K562 (cell line): ENCODE data around the gene LRRC25. TPM values are rescaled to one million over a fixed set of nuclear protein-coding genes. Genes with fewer than 3 reads are reported as not detected.

Source experiments
- ARID1B ChIP-seq: fragments of 450-650 bp; IDR thresholded peaks from 2 replicates; pipeline ENCODE4 v1.6.1; 2016; ENCODE audit warnings: antibody characterized with exemption, mild to moderate bottlenecking, inconsistent platforms
- BDP1 ChIP-seq: IDR thresholded peaks from 3 replicates; pipeline ENCODE4 v1.6.1; 2011; ENCODE audit not compliant: insufficient read length, insufficient read depth
- BRCA1 ChIP-seq, 2 experiments: fragments of 450-650 bp in 1 of 2; sonication (generic) in 1 of 2; formaldehyde crosslinking in 1 of 2; IDR thresholded peaks; 2 replicates each; pipeline versions ENCODE4 v1.5.0 to v1.6.1; 2017 to 2020; ENCODE audit warnings: mild to moderate bottlenecking in 1 of 2, missing genetic modification reagents in 1 of 2
- C11orf30 ChIP-seq: fragments of 450-650 bp; IDR thresholded peaks from 2 replicates; pipeline ENCODE4 v1.6.1; 2016; ENCODE audit warnings: low read depth, mild to moderate bottlenecking
- CBX5 ChIP-seq: IDR thresholded peaks from 2 replicates; pipeline ENCODE4 v1.6.1; 2014; ENCODE audit warnings: low read depth, borderline replicate concordance
- CSDE1 ChIP-seq, 2 experiments: fragments of 450-650 bp; IDR thresholded peaks; 2 replicates each; pipeline ENCODE4 v1.6.1; 2016; ENCODE audit warnings: mild to moderate bottlenecking in 1 of 2
- ELF2 ChIP-seq: fragments of 250-450 bp; sonication (Bioruptor Pico); IDR thresholded peaks from 2 replicates; pipeline ENCODE4 v1.5.0; 2021; ENCODE audit warnings: mild to moderate bottlenecking
- ETS2 ChIP-seq: IDR thresholded peaks from 2 replicates; pipeline ENCODE4 v1.6.1; 2016; ENCODE audit warnings: borderline replicate concordance, missing genetic modification characterization, mild to moderate bottlenecking, moderate library complexity, missing compliant biosample characterization; ENCODE audit not compliant: poor library complexity, severe bottlenecking
- FOXK1 ChIP-seq: sonication (generic); formaldehyde crosslinking; IDR thresholded peaks from 2 replicates; pipeline ENCODE4 v1.8.0; 2022; ENCODE audit warnings: missing genetic modification reagents, mild to moderate bottlenecking, borderline replicate concordance
- MTA1 ChIP-seq: fragments of 450-650 bp; IDR thresholded peaks from 2 replicates; pipeline ENCODE4 v1.6.1; 2017; ENCODE audit warnings: borderline replicate concordance
- MYNN ChIP-seq, 2 experiments: sonication (generic); formaldehyde crosslinking in 1 of 2; IDR thresholded peaks; 2 replicates each; pipeline versions ENCODE4 v1.5.0 to v1.6.1; 2016 to 2020; ENCODE audit warnings: antibody characterized with exemption in 1 of 2, missing genetic modification reagents in 1 of 2
- NBN ChIP-seq: fragments of 450-650 bp; IDR thresholded peaks from 2 replicates; pipeline ENCODE4 v1.6.1; 2016; ENCODE audit warnings: low read depth, mild to moderate bottlenecking
- NR2F6 ChIP-seq: fragments of 450-650 bp; formaldehyde crosslinking; IDR thresholded peaks from 2 replicates; pipeline ENCODE4 v1.4.0; 2020; ENCODE audit warnings: mild to moderate bottlenecking
- POLR3A ChIP-seq: IDR thresholded peaks from 2 replicates; pipeline ENCODE4 v1.6.1; 2011; ENCODE audit warnings: borderline replicate concordance, mild to moderate bottlenecking, moderate library complexity; ENCODE audit not compliant: insufficient read length, insufficient read depth; ENCODE audit errors: extremely low read depth
- ZBTB8A ChIP-seq: fragments of 450-650 bp; IDR thresholded peaks from 2 replicates; pipeline ENCODE4 v1.6.1; 2018; ENCODE audit warnings: mild to moderate bottlenecking, moderate library complexity; ENCODE audit not compliant: partially characterized antibody
- ZNF324 ChIP-seq: fragments of 250-450 bp; sonication (Bioruptor Pico); IDR thresholded peaks from 2 replicates; pipeline ENCODE4 v1.4.0; 2020; ENCODE audit warnings: mild to moderate bottlenecking
- ZNF431 ChIP-seq: sonication (generic); formaldehyde crosslinking; IDR thresholded peaks from 2 replicates; pipeline ENCODE4 v1.8.0; 2022; ENCODE audit warnings: mild to moderate bottlenecking, missing genetic modification reagents
- ZNF609 ChIP-seq: sonication (generic); formaldehyde crosslinking; IDR thresholded peaks from 2 replicates; pipeline ENCODE4 v1.8.1; 2023; ENCODE audit warnings: missing genetic modification reagents, mild to moderate bottlenecking, borderline replicate concordance
- ZSCAN32 ChIP-seq: fragments of 450-650 bp; formaldehyde crosslinking; IDR thresholded peaks from 2 replicates; pipeline ENCODE4 v1.4.0; 2020; ENCODE audit warnings: mild to moderate bottlenecking, moderate library complexity
- polyA plus RNA-seq, 8 experiments: library from polyadenylated mRNA; depleted of rRNA in 4 of 8; stranded (reverse) in 5 of 8; unstranded in 3 of 8; fragments of >200 nt; fragmentation: Nextera tagmentation in 2 of 8; fragmentation: Illumina TruSeq in 1 of 8; extraction: Ambion mirVana in 2 of 8; extraction: Trizol in 1 of 8; gene quantifications; 2 replicates each; pipeline versions ENCODE4 v1.2.1 to v1.2.3, GENCODE V29; 2011 to 2014; ENCODE audit warnings: inconsistent platforms in 1 of 8, missing spikeins in 1 of 8
- total RNA-seq, 7 experiments: library from RNA; depleted of rRNA in 6 of 7; stranded (reverse); fragments of >200 nt in 6 of 7; fragmentation: Illumina TruSeq in 2 of 7; extraction: Trizol in 2 of 7; gene quantifications; 2 replicates each; pipeline versions ENCODE4 v1.2.1 to v1.2.3, GENCODE V29; 2011 to 2021; ENCODE audit warnings: low replicate concordance in 1 of 7
- TF ChIP-seq, protein P1 (sequence below), 2 experiments: IDR thresholded peaks in 1 of 2; conservative IDR thresholded peaks in 1 of 2; 2 replicates each; pipeline ENCODE4 v1.6.1; 2016; ENCODE audit warnings: low read depth in 2 of 2, mild to moderate bottlenecking in 1 of 2, missing compliant biosample characterization in 1 of 2, missing genetic modification characterization in 1 of 2, moderate library complexity in 1 of 2

Gene LRRC25
- total and polyA plus RNA-seq, 9 of the 15 experiments (the other 6 are each of a cell fraction or from before 2014, with no cell fraction given), result 0.07 to 0.36 (median 0.10) TPM; not detected in 3

- no peak for TF ChIP-seq ETS2 (tag)
- no peak for TF ChIP-seq CBX5
- no peak for TF ChIP-seq MYNN (IDR thresholded peaks at IDR 0.05)
- no peak for TF ChIP-seq MYNN (CRISPR knock-in tag; IDR thresholded peaks at IDR 0.05)
- no peak for TF ChIP-seq C11orf30
- no peak for TF ChIP-seq ELF2 (CRISPR knock-in tag)
- no peak for TF ChIP-seq ZBTB8A
- no peak for TF ChIP-seq BDP1
- TF ChIP-seq, protein P1, sequence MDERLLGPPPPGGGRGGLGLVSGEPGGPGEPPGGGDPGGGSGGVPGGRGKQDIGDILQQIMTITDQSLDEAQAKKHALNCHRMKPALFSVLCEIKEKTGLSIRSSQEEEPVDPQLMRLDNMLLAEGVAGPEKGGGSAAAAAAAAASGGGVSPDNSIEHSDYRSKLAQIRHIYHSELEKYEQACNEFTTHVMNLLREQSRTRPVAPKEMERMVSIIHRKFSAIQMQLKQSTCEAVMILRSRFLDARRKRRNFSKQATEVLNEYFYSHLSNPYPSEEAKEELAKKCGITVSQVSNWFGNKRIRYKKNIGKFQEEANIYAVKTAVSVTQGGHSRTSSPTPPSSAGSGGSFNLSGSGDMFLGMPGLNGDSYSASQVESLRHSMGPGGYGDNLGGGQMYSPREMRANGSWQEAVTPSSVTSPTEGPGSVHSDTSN (CRISPR knock-in tag; IDR thresholded peaks at IDR 0.05; ENCODE audit: low read depth), result no peak
- TF ChIP-seq, protein P1 (tag; conservative IDR thresholded peaks at IDR 0.05; ENCODE audit: low read depth), result no peak
- TF ChIP-seq BRCA1 (IDR thresholded peaks at IDR 0.05), result no peak
- TF ChIP-seq BRCA1 (CRISPR knock-in tag; IDR thresholded peaks at IDR 0.05), result no peak
- no peak for TF ChIP-seq ZNF324
- TF ChIP-seq ZSCAN32, result no peak
- TF ChIP-seq ARID1B, result no peak
- no peak for TF ChIP-seq ZNF431 (CRISPR knock-in tag)
- TF ChIP-seq NBN, result no peak; the same call in 1 of the 2 replicates
- TF ChIP-seq MTA1, result no peak
- TF ChIP-seq FOXK1 (CRISPR knock-in tag), result no peak
- no peak for TF ChIP-seq CSDE1 (IDR thresholded peaks at IDR 0.05)
- TF ChIP-seq POLR3A, result no peak
- TF ChIP-seq NR2F6 (CRISPR knock-in tag), result no peak
- no peak; the same call in 1 of the 2 replicates for TF ChIP-seq ZNF609 (CRISPR knock-in tag)
Measured at GRCh38 chr19:18417250-18418028, 20.0 kb upstream of the LRRC25 start (continued).
